ENCODE results near the gene SMARCA2.

GRCh38 chr9:2060424-2060823, 45.3 kb downstream of the SMARCA2 start:
- TF ChIP-seq JUNB (IDR thresholded peaks at IDR 0.05) (no peak), TARDBP (IDR thresholded peaks at IDR 0.05; ENCODE audit: borderline replicate concordance) (no peak), NBN (IDR thresholded peaks at IDR 0.05) (no peak), ZNF592 (IDR thresholded peaks at IDR 0.05) (no peak), POLR2AphosphoS5 (IDR thresholded peaks at IDR 0.05; ENCODE audit: low read length) (no peak), CTCF (IDR thresholded peaks at IDR 0.05 in 2 of 3, conservative IDR thresholded peaks at IDR 0.05 in 1 of 3; ENCODE audit: control insufficient read depth in 2 of 3, extremely low read depth in 1 of 3, insufficient read depth in 1 of 3, low read depth in 3 of 3, low read length in 3 of 3) (no peak), ESRRA (IDR thresholded peaks at IDR 0.05; ENCODE audit: low read length) (no peak), REST (IDR thresholded peaks at IDR 0.05; ENCODE audit: low read depth, low read length) (no peak), SRF (IDR thresholded peaks at IDR 0.05; ENCODE audit: low read depth in 2 of 2, low read length in 2 of 2) (no peak), E4F1 (IDR thresholded peaks at IDR 0.05; ENCODE audit: borderline replicate concordance, partially characterized antibody) (no peak), SREBF2 (IDR thresholded peaks at IDR 0.05; ENCODE audit: low read length) (no peak), FOXK2 (IDR thresholded peaks at IDR 0.05) (no peak), EZH2 (IDR thresholded peaks at IDR 0.05; ENCODE audit: borderline replicate concordance, control insufficient read depth, low read depth, low read length) (no peak)

Measured in GM12878 (cell line).